ENCODE data around the gene STEAP1. TPM values are rescaled to one million over a fixed set of nuclear protein-coding genes. Genes with fewer than 3 reads are reported as not detected.

The STEAP1 gene
- total RNA-seq, 1 experiment from 2014 or later, result 3.1 TPM

GRCh38 chr7:90192876-90193750 is 38.8 kb downstream of the STEAP1 start:
- ChIA-PET POLR2A (interaction anchor here (0.6 to 0.7 kb wide), 2 partner anchors 15 to 247 kb away, joined by 3 read pairs; no protein-coding TSS in a partner anchor), CTCF (interaction anchor here (0.5 to 2.1 kb wide), 7 partner anchors 10 to 235 kb away, joined by 3 to 10 read pairs (median 4); partner anchors contain the start of gene STEAP2)
- no TSS peak for BruUV-seq (replicated peaks)
- H3K36me3 Mint-ChIP-seq (ENCODE audit: insufficient read depth, unreplicated experiment), result no peaks in the 10 kb centered on the region
- H3K9me3 Mint-ChIP-seq (ENCODE audit: unreplicated experiment), result no peaks in the 10 kb centered on the region
- no peak for TF ChIP-seq CTCF (IDR thresholded peaks at IDR 0.05; ENCODE audit: unreplicated experiment)
- H3K27ac Mint-ChIP-seq (ENCODE audit: low read depth, unreplicated experiment), result no peak overlapping the region
- no peak for DNase-seq (ENCODE audit: unreplicated experiment)
- H3K27me3 Mint-ChIP-seq (ENCODE audit: insufficient read depth, unreplicated experiment), result no peaks in the 10 kb centered on the region
- H3K4me1 Mint-ChIP-seq (ENCODE audit: insufficient read depth, unreplicated experiment), result no peaks in the 10 kb centered on the region
- no peak overlapping the region for H3K4me3 Mint-ChIP-seq (ENCODE audit: unreplicated experiment)
- intact Hi-C loops (cut with micrococcal nuclease), result no loop called here

GRCh38 chr7:90194911-90195809 is 40.9 kb downstream of the STEAP1 start:
- intact Hi-C loops (cut with micrococcal nuclease), result no loop called here
- Mint-ChIP-seq H3K27me3 (ENCODE audit: insufficient read depth, unreplicated experiment) (no peaks in the 10 kb centered on the region), H3K27ac (ENCODE audit: low read depth, unreplicated experiment) (no peak overlapping the region), H3K36me3 (ENCODE audit: insufficient read depth, unreplicated experiment) (no peaks in the 10 kb centered on the region), H3K4me3 (ENCODE audit: unreplicated experiment) (no peak overlapping the region), H3K4me1 (ENCODE audit: insufficient read depth, unreplicated experiment) (no peaks in the 10 kb centered on the region), H3K9me3 (ENCODE audit: unreplicated experiment) (no peaks in the 10 kb centered on the region)
- TF ChIP-seq CTCF (IDR thresholded peaks at IDR 0.05; ENCODE audit: unreplicated experiment), result no peak
- DNase-seq (ENCODE audit: unreplicated experiment), result no peak
- ChIA-PET POLR2A (no interaction called here), CTCF (interaction anchor here (0.7 to 1.2 kb wide), 6 partner anchors 9 to 208 kb away, joined by 3 to 6 read pairs (median 3); partner anchors contain the start of genes CLDN12 and STEAP2)
- no TSS peak for BruUV-seq (replicated peaks)

- no peaks in the 10 kb centered on the region for H3K36me3 Mint-ChIP-seq (ENCODE audit: insufficient read depth, unreplicated experiment)
- intact Hi-C loops (cut with micrococcal nuclease), result no loop called here
- DNase-seq (ENCODE audit: unreplicated experiment), result no peak
- CTCF ChIA-PET, result no interaction called here
- H3K4me1 Mint-ChIP-seq (ENCODE audit: insufficient read depth, unreplicated experiment), result no peaks in the 10 kb centered on the region
- POLR2A ChIA-PET, result no interaction called here
- no peak overlapping the region for H3K4me3 Mint-ChIP-seq (ENCODE audit: unreplicated experiment)
- BruUV-seq (replicated peaks), result no TSS peak
- H3K27ac Mint-ChIP-seq (ENCODE audit: low read depth, unreplicated experiment), result no peak overlapping the region
- H3K27me3 Mint-ChIP-seq (ENCODE audit: insufficient read depth, unreplicated experiment), result no peaks in the 10 kb centered on the region
- H3K9me3 Mint-ChIP-seq (ENCODE audit: unreplicated experiment), result no peaks in the 10 kb centered on the region
- no peak for TF ChIP-seq CTCF (IDR thresholded peaks at IDR 0.05; ENCODE audit: unreplicated experiment)
Measured at GRCh38 chr7:90201500-90202195, 47.4 kb downstream of the STEAP1 start.

Measured in MCF 10A (cell line).